OCI-LY7 (cell line): ENCODE results near the gene LCNL1. TPM values are rescaled to one million over a fixed set of nuclear protein-coding genes. Genes with fewer than 3 reads are reported as not detected.

ENCODE experiments used
- BruUV-seq: library from RNA; stranded (reverse); fragments of 400-500 nt; replicated peaks from 2 replicates; lab custom pipeline; 2021; lab: Mats Ljungman, UMichigan
- CTCF ChIA-PET: fragments of 300-600 bp; sonication (Branson Sonifier 250); formaldehyde crosslinking; loops from one replicate; lab custom pipeline; 2022; ENCODE audit warnings: antibody characterized with exemption; ENCODE audit not compliant: unreplicated experiment; lab: Charles Lee
- POLR2A ChIA-PET: fragments of 300-600 bp; sonication (Branson Sonifier 250); formaldehyde crosslinking; loops from one replicate; lab custom pipeline; 2022; ENCODE audit warnings: antibody characterized with exemption; lab: Charles Lee
- DNase-seq: peaks from one replicate; pipeline ENCODE4 v3.0.0-alpha.2; 2015; ENCODE audit warnings: low spot score
- H2AFZ ChIP-seq: fragments of 200-600 bp; sonication (generic), shearing (Covaris generic); 2 replicates; pipeline ENCODE4 v1.6.1; 2014; ENCODE audit warnings: mild to moderate bottlenecking, antibody characterized with exemption, low read length, moderate library complexity
- H3K27ac ChIP-seq: fragments of 200-600 bp; sonication (generic); 2 replicates; pipeline ENCODE4 v1.5.1; 2014; ENCODE audit warnings: mixed run types, low read depth, mild to moderate bottlenecking, moderate library complexity, low read length, inconsistent platforms; ENCODE audit not compliant: poor library complexity, severe bottlenecking
- H3K36me3 ChIP-seq: fragments of 200-600 bp; sonication (generic); 2 replicates; pipeline ENCODE4 v1.6.1; 2014; ENCODE audit warnings: mild to moderate bottlenecking, antibody characterized with exemption, low read length, moderate library complexity, mixed read lengths; ENCODE audit not compliant: insufficient read depth
- H3K4me1 ChIP-seq: fragments of 200-600 bp; sonication (generic); 2 replicates; pipeline ENCODE4 v1.5.1; 2014; ENCODE audit warnings: mild to moderate bottlenecking, low read length; ENCODE audit not compliant: insufficient read depth, poor library complexity, severe bottlenecking
- H3K4me2 ChIP-seq: fragments of 200-600 bp; sonication (generic); 2 replicates; pipeline ENCODE4 v1.6.1; 2014; ENCODE audit warnings: mild to moderate bottlenecking, low read length
- H3K4me3 ChIP-seq: fragments of 200-600 bp; sonication (generic); 2 replicates; pipeline ENCODE4 v1.5.1; 2014; ENCODE audit warnings: mild to moderate bottlenecking, low read depth, low read length; ENCODE audit not compliant: poor library complexity, severe bottlenecking
- H3K79me2 ChIP-seq: fragments of 200-600 bp; sonication (generic); 2 replicates; pipeline ENCODE4 v1.6.1; 2016; ENCODE audit warnings: low read depth, mild to moderate bottlenecking, low read length, moderate library complexity, mixed read lengths; ENCODE audit not compliant: insufficient read depth
- H3K9me2 ChIP-seq: fragments of 200-600 bp; sonication (generic); 2 replicates; pipeline ENCODE4 v1.6.1; 2016; ENCODE audit warnings: mild to moderate bottlenecking, low read length, mixed read lengths; ENCODE audit not compliant: insufficient read depth
- H3K9me3 ChIP-seq: fragments of 200-600 bp; sonication (generic); 2 replicates; pipeline ENCODE4 v1.6.1; 2014; ENCODE audit warnings: mild to moderate bottlenecking, mixed run types, low read length, mixed read lengths
- H4K20me1 ChIP-seq: fragments of 200-600 bp; sonication (generic); 2 replicates; pipeline ENCODE4 v1.6.1; 2014; ENCODE audit warnings: mild to moderate bottlenecking, antibody characterized with exemption, low read length, moderate library complexity, mixed read lengths; ENCODE audit not compliant: insufficient read depth
- EZH2phosphoT487 ChIP-seq: fragments of 200-600 bp; sonication (generic); IDR thresholded peaks from 2 replicates; pipeline ENCODE4 v1.6.1; 2018; ENCODE audit warnings: low read depth, borderline replicate concordance, mild to moderate bottlenecking, mixed run types, antibody characterized with exemption, low read length, moderate library complexity, mixed read lengths
- intact Hi-C: fragments of 100-400 bp; cut with micrococcal nuclease; formaldehyde crosslinking; loops from one replicate; pipeline ENCODE4 v1.10.0; 2022; ENCODE audit not compliant: unreplicated experiment
- total RNA-seq, 2 experiments: library from RNA; depleted of rRNA in 1 of 2; stranded (reverse); fragments of >200 nt in 1 of 2; shearing (Covaris generic) in 1 of 2; gene quantifications; 2 replicates each; pipeline ENCODE4 v1.2.3, GENCODE V29; 2014 to 2022
- TF ChIP-seq, protein P1 (sequence below): fragments of 200-600 bp; sonication (generic); conservative IDR thresholded peaks from 2 replicates; pipeline ENCODE4 v1.5.1; 2014; ENCODE audit warnings: mild to moderate bottlenecking, antibody characterized with exemption, low read length, moderate library complexity, mixed read lengths

The LCNL1 gene
- total RNA-seq, 2 experiments from 2014 or later, result not detected

DNA sequence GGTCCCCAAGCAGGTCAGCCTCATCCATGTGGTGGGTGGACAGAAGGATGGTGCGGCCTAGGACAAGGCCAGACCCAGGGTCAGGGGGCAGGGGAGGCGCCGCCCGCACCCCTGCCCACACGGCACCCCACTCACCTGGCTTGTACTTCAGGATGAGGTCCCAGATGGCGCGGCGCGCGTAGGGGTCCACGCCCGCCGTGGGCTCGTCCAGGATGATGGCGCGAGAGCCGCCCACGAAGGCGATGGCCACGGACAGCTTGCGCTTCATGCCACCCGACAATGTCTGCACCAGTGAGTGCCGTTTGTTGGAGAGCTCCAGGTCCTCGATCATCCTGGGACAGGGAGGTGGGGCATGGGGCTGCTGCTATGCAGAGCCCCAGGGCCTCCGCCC lies 32.7 kb downstream of the LCNL1 start:
- H3K79me2 ChIP-seq, result no peaks in the 10 kb centered on the region
- no peak overlapping the region for H3K4me3 ChIP-seq
- no peak overlapping the region for H3K4me2 ChIP-seq
- no peak overlapping the region for H2AFZ ChIP-seq
- H3K36me3 ChIP-seq, result no peaks in the 10 kb centered on the region
- H3K4me1 ChIP-seq, result peaks cover 10% of the 10 kb centered on the region
- no peak for TF ChIP-seq EZH2phosphoT487
- TF ChIP-seq, protein P1, sequence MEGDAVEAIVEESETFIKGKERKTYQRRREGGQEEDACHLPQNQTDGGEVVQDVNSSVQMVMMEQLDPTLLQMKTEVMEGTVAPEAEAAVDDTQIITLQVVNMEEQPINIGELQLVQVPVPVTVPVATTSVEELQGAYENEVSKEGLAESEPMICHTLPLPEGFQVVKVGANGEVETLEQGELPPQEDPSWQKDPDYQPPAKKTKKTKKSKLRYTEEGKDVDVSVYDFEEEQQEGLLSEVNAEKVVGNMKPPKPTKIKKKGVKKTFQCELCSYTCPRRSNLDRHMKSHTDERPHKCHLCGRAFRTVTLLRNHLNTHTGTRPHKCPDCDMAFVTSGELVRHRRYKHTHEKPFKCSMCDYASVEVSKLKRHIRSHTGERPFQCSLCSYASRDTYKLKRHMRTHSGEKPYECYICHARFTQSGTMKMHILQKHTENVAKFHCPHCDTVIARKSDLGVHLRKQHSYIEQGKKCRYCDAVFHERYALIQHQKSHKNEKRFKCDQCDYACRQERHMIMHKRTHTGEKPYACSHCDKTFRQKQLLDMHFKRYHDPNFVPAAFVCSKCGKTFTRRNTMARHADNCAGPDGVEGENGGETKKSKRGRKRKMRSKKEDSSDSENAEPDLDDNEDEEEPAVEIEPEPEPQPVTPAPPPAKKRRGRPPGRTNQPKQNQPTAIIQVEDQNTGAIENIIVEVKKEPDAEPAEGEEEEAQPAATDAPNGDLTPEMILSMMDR, result no peak
- no peaks in the 10 kb centered on the region for H3K9me3 ChIP-seq
- no peaks in the 10 kb centered on the region for H3K9me2 ChIP-seq
- H3K27ac ChIP-seq, result no peak overlapping the region
- POLR2A ChIA-PET, result no interaction called here
- no peak for DNase-seq
- CTCF ChIA-PET, result no interaction called here
- H4K20me1 ChIP-seq, result no peaks in the 10 kb centered on the region
- no TSS peak for BruUV-seq
- intact Hi-C loops, result no loop called here

DNA sequence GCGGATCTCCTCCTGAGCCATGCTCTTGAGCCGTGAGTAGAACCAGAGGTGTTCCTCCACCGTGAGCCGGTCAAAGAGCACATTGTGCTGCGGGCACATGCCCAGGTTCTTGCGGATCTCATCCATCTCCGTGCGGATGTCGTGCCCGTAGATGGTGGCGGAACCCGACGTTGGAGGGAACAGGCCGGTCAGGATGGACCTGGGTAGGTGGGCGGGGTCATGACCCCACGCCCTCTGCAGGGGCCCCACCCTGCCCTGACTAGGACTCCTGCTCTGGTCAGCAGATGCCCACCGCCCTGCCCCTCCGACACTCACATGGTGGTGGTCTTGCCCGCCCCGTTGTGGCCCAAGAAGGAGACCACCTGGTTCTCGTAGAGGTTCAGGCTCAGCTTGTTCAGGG lies 33.2 kb downstream of the LCNL1 start:
- intact Hi-C loops, result no loop called here
- ChIA-PET CTCF (no interaction called here), POLR2A (no interaction called here)
- no TSS peak for BruUV-seq
- Histone ChIP-seq H3K4me2 (no peak overlapping the region), H3K4me1 (peaks cover 10% of the 10 kb centered on the region), H3K36me3 (no peaks in the 10 kb centered on the region), H3K9me2 (no peaks in the 10 kb centered on the region), H4K20me1 (no peaks in the 10 kb centered on the region), H3K9me3 (no peaks in the 10 kb centered on the region), H3K27ac (no peak overlapping the region), H2AFZ (no peak overlapping the region), H3K4me3 (no peak overlapping the region), H3K79me2 (no peaks in the 10 kb centered on the region)
- no peak for DNase-seq
- TF ChIP-seq, protein P1, result no peak
- TF ChIP-seq EZH2phosphoT487, result no peak

DNA sequence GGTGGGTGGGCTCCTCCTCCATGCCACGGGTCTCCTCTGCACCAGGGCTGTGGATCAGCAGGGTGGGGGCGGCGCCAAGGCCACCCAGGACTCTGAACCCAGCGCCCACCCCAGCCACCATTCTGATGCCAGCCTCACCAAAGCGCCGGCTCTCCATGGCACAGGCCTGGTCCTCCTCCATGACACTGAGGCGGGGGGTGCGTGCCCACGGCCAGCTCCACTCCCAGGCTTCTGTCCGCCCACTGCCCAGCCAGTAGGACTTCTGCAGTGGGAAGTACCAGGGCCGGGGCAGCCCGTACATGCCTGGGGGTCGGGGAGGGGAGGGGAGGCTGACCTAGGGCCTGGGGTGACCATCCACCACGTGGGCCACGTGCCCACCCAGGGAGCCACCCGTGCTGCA lies 33.6 kb downstream of the LCNL1 start:
- no peak overlapping the region for H3K4me3 ChIP-seq
- H3K9me3 ChIP-seq, result no peaks in the 10 kb centered on the region
- CTCF ChIA-PET, result no interaction called here
- BruUV-seq, result no TSS peak
- DNase-seq, result no peak
- no peaks in the 10 kb centered on the region for H4K20me1 ChIP-seq
- H3K9me2 ChIP-seq, result no peaks in the 10 kb centered on the region
- no peaks in the 10 kb centered on the region for H3K36me3 ChIP-seq
- no peak overlapping the region for H2AFZ ChIP-seq
- intact Hi-C loops, result no loop called here
- no peak for TF ChIP-seq EZH2phosphoT487
- TF ChIP-seq, protein P1, result no peak
- POLR2A ChIA-PET, result no interaction called here
- H3K27ac ChIP-seq, result no peak overlapping the region
- no peak overlapping the region for H3K4me2 ChIP-seq
- H3K79me2 ChIP-seq, result no peaks in the 10 kb centered on the region
- H3K4me1 ChIP-seq, result peaks cover 10% of the 10 kb centered on the region
